ENCODE results near the gene UVRAG. TPM values are rescaled to one million over a fixed set of nuclear protein-coding genes. Genes with fewer than 3 reads are reported as not detected.

Gene UVRAG
- total and polyA plus RNA-seq, 4 donors: 4.4 to 15.1 (median 10.0) TPM

- TF ChIP-seq CTCF (IDR thresholded peaks at IDR 0.05; ENCODE audit: low read depth, low read length, missing input control): no peak
- TF ChIP-seq NR2F2 (IDR thresholded peaks at IDR 0.05): no peak
- no peak for TF ChIP-seq MAX (IDR thresholded peaks at IDR 0.05)
Measured at GRCh38 chr11:76160856-76161255, 345.8 kb downstream of the UVRAG start (continued).

GRCh38 chr11:76161261-76161961, 346.4 kb downstream of the UVRAG start:
- WGBS: 48% methylated on average over 24 of the region's 24 CpGs
- TF ChIP-seq RXRA (IDR thresholded peaks at IDR 0.05) (no peak), REST (IDR thresholded peaks at IDR 0.05) (no peak), RAD21 (IDR thresholded peaks at IDR 0.05) (no peak), JUND (IDR thresholded peaks at IDR 0.05) (no peak), NR2F2 (IDR thresholded peaks at IDR 0.05) (no peak), FOXA1 (IDR thresholded peaks at IDR 0.05) (no peak), SP1 (IDR thresholded peaks at IDR 0.05) (no peak), FOXA2 (IDR thresholded peaks at IDR 0.05) (no peak), ATF3 (IDR thresholded peaks at IDR 0.05) (no peak), ZBTB33 (IDR thresholded peaks at IDR 0.05) (no peak), GABPA (IDR thresholded peaks at IDR 0.05 in 1 of 2, conservative IDR thresholded peaks at IDR 0.05 in 1 of 2) (no peak), HNF4G (IDR thresholded peaks at IDR 0.05) (no peak), HNF4A (conservative IDR thresholded peaks at IDR 0.05) (no peak), YY1 (IDR thresholded peaks at IDR 0.05) (no peak), CTCF (IDR thresholded peaks at IDR 0.05; ENCODE audit: low read depth, low read length, missing input control) (no peak), TAF1 (conservative IDR thresholded peaks at IDR 0.05) (no peak)
- no peak overlapping the region for H3K9ac ChIP-seq (ENCODE audit: low read depth in 1 of 2, low read length in 2 of 2)
- H3K27me3 ChIP-seq (ENCODE audit: control insufficient read depth in 4 of 4, insufficient read depth in 4 of 4, low read length in 3 of 4): no peaks in the 10 kb centered on the region
- no peaks in the 10 kb centered on the region for H3K9me3 ChIP-seq (ENCODE audit: control insufficient read depth in 4 of 4, low read length in 3 of 4)
- H3K36me3 ChIP-seq (ENCODE audit: control insufficient read depth in 4 of 4, insufficient read depth in 3 of 4, low read depth in 1 of 4, low read length in 3 of 4): no peaks in the 10 kb centered on the region
- H3K4me3 ChIP-seq (ENCODE audit: low read depth in 1 of 3, low read length in 3 of 3): no peak overlapping the region
- H3K4me1 ChIP-seq (ENCODE audit: control insufficient read depth in 4 of 4, insufficient read depth in 4 of 4, low read length in 3 of 4): no peaks in the 10 kb centered on the region
- no peak overlapping the region for H3K27ac ChIP-seq (ENCODE audit: low read depth in 1 of 2, low read length in 2 of 2)
- DNase-seq (ENCODE audit: low spot score): no peak
